ENCODE measurements around the gene SPATA21.
"Not testable (repeated sequence)": the region's sequence is repeated elsewhere in the genome, so short reads cannot be mapped to it uniquely, and the experiment has no call there.

SPATA21 gene

GRCh38 chr1:16436946-16437474, at the start of gene SPATA21:
Gene SPATA21, minus strand, starts transcription at chr1:16437424. Its CDS starts 6,053 bp downstream, at chr1:16431371.
- DNase-seq: no peak

GRCh38 chr1:16487011-16487410, 49.8 kb upstream of the SPATA21 start:
- DNase-seq: not testable (repeated sequence)

- DNase-seq: not testable (repeated sequence)
Observed at GRCh38 chr1:16486316-16486715, 49.1 kb upstream of the SPATA21 start.

- DNase-seq: no peak
Observed at GRCh38 chr1:16484931-16485330, 47.7 kb upstream of the SPATA21 start.

- DNase-seq: no peak
Observed at GRCh38 chr1:16484501-16484835, 47.2 kb upstream of the SPATA21 start.

GRCh38 chr1:16483639-16484500, 46.6 kb upstream of the SPATA21 start:
- not testable (repeated sequence) for DNase-seq

- DNase-seq: not testable (repeated sequence)
Observed at GRCh38 chr1:16483146-16483545, 45.9 kb upstream of the SPATA21 start.

GRCh38 chr1:16478091-16478490, 40.9 kb upstream of the SPATA21 start:
- DNase-seq: no peak

- not testable (repeated sequence) for DNase-seq
Observed at GRCh38 chr1:16475771-16476770, 38.8 kb upstream of the SPATA21 start.

GRCh38 chr1:16474891-16475290, 37.7 kb upstream of the SPATA21 start:
- DNase-seq: not testable (repeated sequence)

GRCh38 chr1:16474166-16474800, 37.1 kb upstream of the SPATA21 start:
- no peak for DNase-seq

- DNase-seq: no peak
Observed at GRCh38 chr1:16468558-16468957, 31.3 kb upstream of the SPATA21 start.

GRCh38 chr1:16464917-16465625, 27.8 kb upstream of the SPATA21 start:
- DNase-seq: no peak

- DNase-seq: no peak
Observed at GRCh38 chr1:16462773-16463330, 25.6 kb upstream of the SPATA21 start.

- DNase-seq: no peak
Observed at GRCh38 chr1:16461681-16462080, 24.5 kb upstream of the SPATA21 start.

- no peak for DNase-seq
Observed at GRCh38 chr1:16459352-16459925, 22.2 kb upstream of the SPATA21 start.

- no peak for DNase-seq
Observed at GRCh38 chr1:16458831-16459230, 21.6 kb upstream of the SPATA21 start.

GRCh38 chr1:16456151-16456550, 18.9 kb upstream of the SPATA21 start:
- DNase-seq: not testable (repeated sequence)

GRCh38 chr1:16454909-16455308, 17.7 kb upstream of the SPATA21 start:
- not testable (repeated sequence) for DNase-seq

GRCh38 chr1:16451841-16452528, 14.8 kb upstream of the SPATA21 start:
- no peak for DNase-seq
